Epithelial cell of alveolus of lung (primary cell): ENCODE measurements around the gene CXCL11. TPM values are rescaled to one million over a fixed set of nuclear protein-coding genes. Genes with fewer than 3 reads are reported as not detected.

ENCODE experiments used
- total RNA-seq: library from RNA; depleted of rRNA; stranded (reverse); fragments of >200 nt; gene quantifications from 2 replicates; pipeline ENCODE4 v1.2.1, GENCODE V29; 2015

Gene CXCL11
- 1.0 TPM in 1 of 2 replicates, not detected in the other for total RNA-seq

DNA sequence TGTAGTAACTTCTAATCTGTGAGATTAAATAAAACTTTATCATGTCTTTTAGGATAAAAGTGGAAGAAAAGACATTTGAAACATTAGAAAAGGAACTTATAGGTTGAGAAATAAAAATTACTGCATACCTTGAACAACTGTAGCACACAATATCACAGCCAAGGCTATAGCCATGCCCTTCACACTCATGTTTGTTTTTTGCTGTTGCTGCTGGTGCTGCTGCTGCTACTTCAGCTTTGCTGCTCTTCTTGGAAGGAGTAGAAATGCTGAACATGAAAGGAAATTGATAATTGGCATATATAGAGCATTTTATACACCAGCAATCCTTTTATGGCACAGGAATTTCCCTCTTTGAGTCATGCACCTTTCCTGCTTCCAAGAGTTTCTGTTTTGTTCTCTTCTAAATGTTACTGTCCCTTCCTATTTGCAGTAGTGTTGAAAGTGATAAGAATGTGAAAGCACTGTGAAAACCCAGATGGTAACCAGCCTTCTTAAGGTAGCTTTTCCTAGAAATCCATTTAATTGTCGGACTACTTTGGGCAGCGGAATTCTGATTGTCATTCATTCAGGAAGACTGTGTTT lies at the start of gene CXCL11:
TSS of gene CXCL11 (minus strand) at position 272 of the 582 bp plus-strand sequence. CDS start at position 189, 83 bp downstream.

DNA sequence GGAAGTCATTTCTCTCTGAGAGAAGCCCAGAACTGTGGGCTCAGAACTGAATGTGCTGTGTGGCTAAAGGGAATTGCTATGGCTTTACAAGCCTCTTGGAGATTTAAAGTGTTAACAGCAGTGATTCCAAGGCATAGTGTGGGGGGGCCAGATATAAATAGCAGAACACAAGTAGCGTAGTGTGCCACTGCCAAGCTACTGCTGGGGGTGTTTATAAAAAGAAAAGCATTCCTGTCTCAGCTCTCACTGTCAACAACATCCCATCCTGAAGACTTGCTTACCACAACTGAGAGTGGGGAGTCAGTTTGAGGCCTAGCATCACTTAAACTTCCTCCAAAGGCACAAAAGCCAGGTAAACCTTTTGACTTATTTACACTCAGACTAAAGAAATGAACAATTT lies 38.6 kb upstream of the CXCL11 start, which contains the start of gene ART3:
TSS of gene ART3 (plus strand) at position 242 of the 400 bp plus-strand sequence. CDS start 1,181 bp downstream, outside the sequence.

GRCh38 chr4:76023389-76023788 lies 12.5 kb downstream of the CXCL11 start, which contains the start of gene CXCL10:
Gene CXCL10 (minus strand): TSS chr4:76023497. CDS start chr4:76023431, 66 bp downstream.

DNA sequence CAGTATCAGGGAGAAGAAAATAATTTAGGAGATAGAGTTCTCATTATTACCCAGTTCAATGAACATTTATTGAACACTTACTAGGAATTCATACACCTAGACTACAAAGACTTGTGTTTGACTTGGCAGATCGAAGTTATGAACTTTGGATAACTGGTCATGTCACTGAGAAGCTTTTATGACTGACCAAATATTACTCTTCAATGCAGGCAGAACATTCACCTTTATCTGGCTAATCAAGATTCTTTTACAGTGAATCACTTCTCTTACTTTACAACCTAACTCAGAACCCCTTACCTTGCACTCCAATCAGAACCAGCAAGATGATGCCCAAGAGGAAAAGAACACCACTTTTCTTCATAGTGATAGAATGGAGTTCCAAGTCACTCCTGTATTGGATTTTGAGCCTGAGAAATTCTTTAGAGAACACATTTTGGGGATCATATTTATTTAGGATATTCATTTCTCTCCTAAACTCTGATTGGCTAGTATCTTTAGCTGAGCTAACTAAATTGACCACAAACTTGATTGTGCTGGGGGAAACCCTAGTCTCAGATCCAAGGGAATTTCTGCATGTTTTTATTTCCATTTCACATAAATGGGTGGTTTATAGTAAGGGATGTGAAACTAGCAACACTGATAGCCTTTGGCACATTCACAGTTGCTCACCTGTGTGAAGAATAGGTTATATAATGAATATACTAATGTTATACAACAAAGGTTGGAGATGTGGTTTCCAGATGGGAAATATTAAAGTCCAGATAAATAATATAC lies 28.6 kb downstream of the CXCL11 start, which contains the start of gene CXCL9:
TSS of gene CXCL9 (minus strand) at position 421 of the 774 bp plus-strand sequence. CDS start at position 361, 60 bp downstream.

Other genes with a start within 250 kb of the CXCL11 start
- gene PPEF2, start 133.6 kb downstream of the CXCL11 start, total RNA-seq = not detected in 2 replicates
- gene NAAA, start 95.1 kb downstream of the CXCL11 start, total RNA-seq = 23.5 and 57.5 TPM in 2 replicates
- gene SDAD1, start 45.1 kb downstream of the CXCL11 start, total RNA-seq = 16.0 and 26.2 TPM in 2 replicates
- not detected in 2 replicates for gene CXCL9, start 28.6 kb downstream of the CXCL11 start, total RNA-seq
- gene CXCL10, start 12.6 kb downstream of the CXCL11 start, total RNA-seq = 3.4 TPM in 1 of 2 replicates, not detected in the other
- 1.0 TPM in 1 of 2 replicates, not detected in the other for gene ART3, start 38.6 kb upstream of the CXCL11 start, total RNA-seq
- 41.6 and 42.0 TPM in 2 replicates for gene NUP54, start 112.3 kb upstream of the CXCL11 start, total RNA-seq
- gene SCARB2, start 177.8 kb upstream of the CXCL11 start, total RNA-seq = 122 and 254 TPM in 2 replicates
- 2.1 TPM in 1 of 2 replicates, not detected in the other for gene FAM47E, start 215.7 kb upstream of the CXCL11 start, total RNA-seq